ENCODE measurements around the gene TUBB2B.
A peak's percentile ranks its signal among the peaks of the same experiment; 100 is the strongest.
"Not testable (repeated sequence)": the region's sequence is repeated elsewhere in the genome, so short reads cannot be mapped to it uniquely, and the experiment has no call there.

TUBB2B gene

GRCh38 chr6:3252861-3253596, 25.6 kb upstream of the TUBB2B start:
- H3K27me3 ChIP-seq (ENCODE audit: insufficient read depth, low read length) = peaks cover 11% of the 10 kb centered on the region
- H3K27ac ChIP-seq (ENCODE audit: low read length) = no peak overlapping the region
- H3K9ac ChIP-seq (ENCODE audit: low read depth, low read length) = no peak overlapping the region
- no peak overlapping the region for H3K4me3 ChIP-seq (ENCODE audit: low read length)
- no peaks in the 10 kb centered on the region for H3K36me3 ChIP-seq (ENCODE audit: insufficient read depth, low read depth, low read length)
- peaks cover 8% of the 10 kb centered on the region for H3K4me1 ChIP-seq (ENCODE audit: insufficient read depth, low read length)
- no peaks in the 10 kb centered on the region for H3K9me3 ChIP-seq (ENCODE audit: insufficient read depth, low read depth, low read length)

- Histone ChIP-seq H3K27me3 (ENCODE audit: insufficient read depth, low read length) (peaks cover 11% of the 10 kb centered on the region), H3K36me3 (ENCODE audit: insufficient read depth, low read depth, low read length) (no peaks in the 10 kb centered on the region), H3K4me1 (ENCODE audit: insufficient read depth, low read length) (peaks cover 15% of the 10 kb centered on the region), H3K9me3 (ENCODE audit: insufficient read depth, low read depth, low read length) (no peaks in the 10 kb centered on the region), H3K4me3 (ENCODE audit: low read length) (no peak overlapping the region), H3K27ac (ENCODE audit: low read length) (no peak overlapping the region), H3K9ac (ENCODE audit: low read depth, low read length) (no peak overlapping the region)
These were observed 24.9 kb upstream of the TUBB2B start for GRCh38 chr6:3252369-3252768.

- Histone ChIP-seq H3K4me1 (ENCODE audit: insufficient read depth, low read length) (peaks cover 18% of the 10 kb centered on the region), H3K27ac (ENCODE audit: low read length) (no peak overlapping the region), H3K36me3 (ENCODE audit: insufficient read depth, low read depth, low read length) (no peaks in the 10 kb centered on the region), H3K27me3 (ENCODE audit: insufficient read depth, low read length) (peaks cover 11% of the 10 kb centered on the region), H3K4me3 (ENCODE audit: low read length) (no peak overlapping the region; the same call in 1 of the 2 replicates), H3K9ac (ENCODE audit: low read depth, low read length) (no peak overlapping the region), H3K9me3 (ENCODE audit: insufficient read depth, low read depth, low read length) (no peaks in the 10 kb centered on the region)
These were observed 24.2 kb upstream of the TUBB2B start for GRCh38 chr6:3251462-3252314.

GRCh38 chr6:3250231-3250675, 22.8 kb upstream of the TUBB2B start:
- Histone ChIP-seq H3K27me3 (ENCODE audit: insufficient read depth, low read length) (peaks cover 11% of the 10 kb centered on the region), H3K9ac (ENCODE audit: low read depth, low read length) (no peak overlapping the region), H3K36me3 (ENCODE audit: insufficient read depth, low read depth, low read length) (no peaks in the 10 kb centered on the region), H3K4me1 (ENCODE audit: insufficient read depth, low read length) (peaks cover 18% of the 10 kb centered on the region), H3K27ac (ENCODE audit: low read length) (no peak overlapping the region), H3K4me3 (ENCODE audit: low read length) (no peak overlapping the region), H3K9me3 (ENCODE audit: insufficient read depth, low read depth, low read length) (no peaks in the 10 kb centered on the region)

GRCh38 chr6:3249821-3250220, 22.4 kb upstream of the TUBB2B start:
- Histone ChIP-seq H3K36me3 (ENCODE audit: insufficient read depth, low read depth, low read length) (no peaks in the 10 kb centered on the region), H3K27me3 (ENCODE audit: insufficient read depth, low read length) (peaks cover 11% of the 10 kb centered on the region), H3K4me3 (ENCODE audit: low read length) (no peak overlapping the region), H3K27ac (ENCODE audit: low read length) (no peak overlapping the region), H3K4me1 (ENCODE audit: insufficient read depth, low read length) (peaks cover 18% of the 10 kb centered on the region), H3K9me3 (ENCODE audit: insufficient read depth, low read depth, low read length) (no peaks in the 10 kb centered on the region), H3K9ac (ENCODE audit: low read depth, low read length) (no peak overlapping the region)

GRCh38 chr6:3247255-3248146, 20.0 kb upstream of the TUBB2B start:
- peaks cover 11% of the 10 kb centered on the region for H3K27me3 ChIP-seq (ENCODE audit: insufficient read depth, low read length)
- peaks cover 18% of the 10 kb centered on the region for H3K4me1 ChIP-seq (ENCODE audit: insufficient read depth, low read length)
- H3K4me3 ChIP-seq (ENCODE audit: low read length) = no peak overlapping the region; the same call in 1 of the 2 replicates
- no peaks in the 10 kb centered on the region; the same call in 1 of the 2 replicates for H3K36me3 ChIP-seq (ENCODE audit: insufficient read depth, low read depth, low read length)
- H3K27ac ChIP-seq (ENCODE audit: low read length) = no peak overlapping the region
- H3K9me3 ChIP-seq (ENCODE audit: insufficient read depth, low read depth, low read length) = no peaks in the 10 kb centered on the region
- H3K9ac ChIP-seq (ENCODE audit: low read depth, low read length) = peak overlapping the region; percentile 30; the same call in 1 of the 2 replicates

GRCh38 chr6:3245216-3245615, 17.8 kb upstream of the TUBB2B start:
- H3K4me3 ChIP-seq (ENCODE audit: low read length) = no peak overlapping the region
- H3K9ac ChIP-seq (ENCODE audit: low read depth, low read length) = no peak overlapping the region
- peaks cover 13% of the 10 kb centered on the region for H3K4me1 ChIP-seq (ENCODE audit: insufficient read depth, low read length)
- no peaks in the 10 kb centered on the region; the same call in 1 of the 2 replicates for H3K36me3 ChIP-seq (ENCODE audit: insufficient read depth, low read depth, low read length)
- H3K9me3 ChIP-seq (ENCODE audit: insufficient read depth, low read depth, low read length) = no peaks in the 10 kb centered on the region
- peaks cover under 1% of the 10 kb centered on the region; the same call in 1 of the 2 replicates for H3K27me3 ChIP-seq (ENCODE audit: insufficient read depth, low read length)
- no peak overlapping the region for H3K27ac ChIP-seq (ENCODE audit: low read length)

GRCh38 chr6:3244832-3245161, 17.3 kb upstream of the TUBB2B start:
- H3K9me3 ChIP-seq (ENCODE audit: insufficient read depth, low read depth, low read length); H3K4me3 ChIP-seq (ENCODE audit: low read length); H3K27me3 ChIP-seq (ENCODE audit: insufficient read depth, low read length); H3K36me3 ChIP-seq (ENCODE audit: insufficient read depth, low read depth, low read length); H3K9ac ChIP-seq (ENCODE audit: low read depth, low read length); H3K27ac ChIP-seq (ENCODE audit: low read length): not testable (repeated sequence)
- H3K4me1 ChIP-seq (ENCODE audit: insufficient read depth, low read length) = peaks cover 13% of the 10 kb centered on the region

- Histone ChIP-seq H3K4me1 (ENCODE audit: insufficient read depth, low read length) (peaks cover 13% of the 10 kb centered on the region), H3K27ac (ENCODE audit: low read length) (no peak overlapping the region), H3K9me3 (ENCODE audit: insufficient read depth, low read depth, low read length) (no peaks in the 10 kb centered on the region), H3K9ac (ENCODE audit: low read depth, low read length) (no peak overlapping the region), H3K4me3 (ENCODE audit: low read length) (no peak overlapping the region), H3K36me3 (ENCODE audit: insufficient read depth, low read depth, low read length) (no peaks in the 10 kb centered on the region; the same call in 1 of the 2 replicates), H3K27me3 (ENCODE audit: insufficient read depth, low read length) (no peaks in the 10 kb centered on the region)
These were observed 16.8 kb upstream of the TUBB2B start for GRCh38 chr6:3244003-3244831.

- Histone ChIP-seq H3K4me1 (ENCODE audit: insufficient read depth, low read length) (peaks cover 8% of the 10 kb centered on the region; the same call in 1 of the 2 replicates), H3K4me3 (ENCODE audit: low read length) (no peak overlapping the region), H3K27ac (ENCODE audit: low read length) (no peak overlapping the region), H3K36me3 (ENCODE audit: insufficient read depth, low read depth, low read length) (no peaks in the 10 kb centered on the region; the same call in 1 of the 2 replicates), H3K27me3 (ENCODE audit: insufficient read depth, low read length) (no peaks in the 10 kb centered on the region), H3K9ac (ENCODE audit: low read depth, low read length) (no peak overlapping the region), H3K9me3 (ENCODE audit: insufficient read depth, low read depth, low read length) (no peaks in the 10 kb centered on the region)
These were observed 15.3 kb upstream of the TUBB2B start for GRCh38 chr6:3242768-3243167.
